Cardiac fibroblast (primary cell): ENCODE data around the gene TMED8.

Source experiments
- DNase-seq, 2 donors: peaks; one replicate each; pipeline versions ENCODE4 v3.0.0 to v3.0.0-alpha.2; 2010; ENCODE audit warnings: low read depth in 2 of 2
- H3K4me3 ChIP-seq, 2 donors: replicated peaks in 1 of 2; 1 replicate in 1 of 2; 2 replicates in 1 of 2; pipeline ENCODE4 v1.5.1; 2011; ENCODE audit warnings: low read depth in 2 of 2, low read length in 2 of 2, mild to moderate bottlenecking in 2 of 2, moderate library complexity in 1 of 2
- CTCF ChIP-seq: IDR thresholded peaks from one replicate; pipeline ENCODE4 v1.5.1; 2011; ENCODE audit warnings: low read depth, mild to moderate bottlenecking, low read length, inconsistent platforms

TMED8 gene

GRCh38 chr14:77364146-77364545, 12.7 kb downstream of the TMED8 start:
- no peak for TF ChIP-seq CTCF
- no peak for DNase-seq
- no peak overlapping the region for H3K4me3 ChIP-seq

- TF ChIP-seq CTCF: no peak
- DNase-seq: no peak
- no peak overlapping the region for H3K4me3 ChIP-seq
Observed at GRCh38 chr14:77359626-77360025, 17.3 kb downstream of the TMED8 start.

GRCh38 chr14:77356899-77357298, 20.0 kb downstream of the TMED8 start:
- no peak for TF ChIP-seq CTCF
- DNase-seq: no peak

GRCh38 chr14:77355811-77356210, 21.1 kb downstream of the TMED8 start:
- no peak for TF ChIP-seq CTCF
- no peak overlapping the region for H3K4me3 ChIP-seq
- DNase-seq: peak; percentile 16 to 19

More at GRCh38 chr14:77356899-77357298, 20.0 kb downstream of the TMED8 start:
- no peak overlapping the region for H3K4me3 ChIP-seq

GRCh38 chr14:77353469-77354141, 23.3 kb downstream of the TMED8 start:
- H3K4me3 ChIP-seq: no peak overlapping the region
- no peak for TF ChIP-seq CTCF
- no peak for DNase-seq

- H3K4me3 ChIP-seq: no peak overlapping the region
- no peak for TF ChIP-seq CTCF
- DNase-seq: peak in 1 of 2 donors; percentile 26
Observed at GRCh38 chr14:77347751-77348150, 29.1 kb downstream of the TMED8 start.

GRCh38 chr14:77346495-77346894, 30.4 kb downstream of the TMED8 start:
- no peak for DNase-seq
- no peak overlapping the region for H3K4me3 ChIP-seq
- TF ChIP-seq CTCF: no peak
